Cerebellar cortex (tissue), 1 donor: ENCODE measurements around the gene BTRC.
"Not testable (repeated sequence)": the region's sequence is repeated elsewhere in the genome, so short reads cannot be mapped to it uniquely, and the experiment has no call there.

Experiments used
- DNase-seq: peaks from one replicate; pipeline ENCODE4 v3.0.0-alpha.2; 2015; ENCODE audit warnings: low spot score

The BTRC gene

GRCh38 chr10:101386659-101387259 is 32.8 kb downstream of the BTRC start:
- no peak for DNase-seq

DNA sequence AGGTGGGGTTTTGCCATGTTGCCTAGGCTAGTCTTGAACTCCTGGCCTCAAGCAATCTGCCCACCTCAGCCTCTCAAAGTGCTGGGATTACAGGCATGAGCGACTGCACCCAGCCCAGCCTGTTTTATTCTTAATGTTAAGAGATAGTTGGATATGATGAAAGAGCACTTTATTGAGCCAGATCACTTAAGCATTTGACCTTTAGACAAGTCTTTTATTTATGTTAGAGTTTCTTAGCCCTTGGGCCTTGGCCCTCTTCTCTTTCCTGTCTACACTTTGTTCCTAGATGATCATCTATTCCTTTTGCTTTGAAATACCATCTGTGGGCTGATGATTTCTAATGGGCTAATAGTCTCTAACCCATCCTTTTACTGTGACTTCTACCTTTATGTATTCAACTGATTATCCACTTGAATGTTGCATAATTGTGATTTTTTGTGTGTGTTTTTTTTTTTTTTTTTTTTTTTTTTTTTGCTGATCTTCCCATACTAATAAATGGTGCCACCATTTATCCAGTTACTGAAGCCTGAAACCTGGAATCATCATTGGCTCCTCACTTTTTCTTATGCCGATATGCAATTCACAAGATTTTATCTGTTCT is 34.8 kb downstream of the BTRC start:
- no peak for DNase-seq

GRCh38 chr10:101389532-101389931 is 35.6 kb downstream of the BTRC start:
- DNase-seq = not testable (repeated sequence)

- no peak for DNase-seq
Observed at GRCh38 chr10:101389986-101390531, 36.1 kb downstream of the BTRC start.

GRCh38 chr10:101393378-101393777 is 39.4 kb downstream of the BTRC start:
- DNase-seq = no peak

- no peak for DNase-seq
Observed at GRCh38 chr10:101394524-101395133, 40.7 kb downstream of the BTRC start.

DNA sequence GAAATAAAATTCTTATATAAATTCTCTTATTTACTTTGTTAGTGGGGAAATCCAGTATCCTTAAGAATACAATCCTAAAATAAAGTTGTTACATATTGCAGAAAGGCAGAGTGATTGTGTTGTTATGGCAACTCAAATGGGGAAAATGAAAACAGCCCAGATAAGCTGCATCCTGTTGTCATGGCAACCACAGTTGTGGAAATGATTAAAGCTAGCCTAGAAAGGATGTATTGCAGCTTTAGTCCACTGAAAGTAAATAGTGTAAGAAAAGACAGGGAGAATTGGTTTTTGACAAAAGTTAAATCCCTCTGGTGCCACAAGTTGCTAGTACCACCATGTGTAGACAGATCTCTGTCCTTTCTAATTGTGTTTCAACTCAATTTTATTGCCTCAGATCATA is 43.2 kb downstream of the BTRC start:
- DNase-seq = peak; percentile 28

- DNase-seq = no peak
Observed at GRCh38 chr10:101400585-101400984, 46.6 kb downstream of the BTRC start.

DNA sequence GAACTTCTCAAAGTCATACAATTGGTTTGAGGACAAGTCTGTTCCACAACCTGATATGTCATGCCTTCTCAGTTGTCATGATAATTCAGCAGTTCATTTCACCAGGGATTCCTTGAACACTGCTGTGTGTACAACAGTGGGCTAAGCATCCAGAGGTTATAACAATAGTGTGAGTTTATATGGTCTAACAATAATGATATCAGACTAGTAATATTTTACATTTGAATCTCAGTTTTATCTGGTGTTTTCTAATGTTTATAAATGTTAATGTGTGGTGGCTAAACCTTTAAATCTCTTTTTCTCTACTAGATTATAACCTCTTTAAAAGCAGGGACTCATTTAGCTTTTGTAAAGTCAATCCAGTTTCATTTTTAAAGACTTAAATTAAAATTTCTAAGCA is 48.7 kb downstream of the BTRC start:
- no peak for DNase-seq

DNA sequence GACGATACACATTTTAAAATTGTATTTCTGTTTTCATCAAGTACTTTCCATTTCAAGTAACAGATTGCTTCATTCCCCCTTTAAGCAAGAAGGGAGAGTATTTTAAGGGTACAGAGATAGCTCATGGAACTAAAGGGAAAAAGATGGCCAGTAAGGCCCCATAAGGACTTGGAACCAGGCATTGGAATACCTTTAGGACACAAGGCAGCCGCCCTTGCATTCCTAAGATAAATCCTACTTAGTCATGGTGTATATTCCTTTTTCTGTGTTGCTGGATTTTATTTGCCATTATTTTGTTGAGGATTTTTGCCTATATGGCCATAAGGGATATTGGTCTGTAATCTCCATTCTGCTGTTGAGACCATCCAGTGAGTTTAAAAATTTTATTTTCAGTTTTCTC is 49.2 kb downstream of the BTRC start:
- DNase-seq = no peak

DNA sequence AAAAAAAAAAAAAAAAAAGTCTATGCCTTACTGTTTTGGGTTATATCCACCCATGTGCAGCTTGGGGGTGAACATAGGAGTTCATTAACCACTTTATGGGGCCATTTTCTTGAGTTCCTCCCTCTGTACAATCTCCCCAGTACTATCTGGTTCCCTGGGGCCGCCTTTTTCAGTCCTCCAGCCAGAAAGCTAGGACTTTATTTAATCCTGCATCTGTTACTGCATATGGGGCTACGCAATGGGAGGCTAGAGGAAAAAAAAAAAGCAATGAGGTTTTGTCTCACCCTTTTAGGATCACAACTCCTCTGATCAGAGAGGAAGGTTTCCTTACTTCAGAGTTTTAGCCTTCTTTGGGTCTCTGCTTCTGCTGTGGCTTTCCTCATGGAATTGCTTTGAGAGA is 51.0 kb downstream of the BTRC start:
- peak; percentile 54 for DNase-seq

GRCh38 chr10:101411598-101411997 is 57.6 kb downstream of the BTRC start:
- no peak for DNase-seq

DNA sequence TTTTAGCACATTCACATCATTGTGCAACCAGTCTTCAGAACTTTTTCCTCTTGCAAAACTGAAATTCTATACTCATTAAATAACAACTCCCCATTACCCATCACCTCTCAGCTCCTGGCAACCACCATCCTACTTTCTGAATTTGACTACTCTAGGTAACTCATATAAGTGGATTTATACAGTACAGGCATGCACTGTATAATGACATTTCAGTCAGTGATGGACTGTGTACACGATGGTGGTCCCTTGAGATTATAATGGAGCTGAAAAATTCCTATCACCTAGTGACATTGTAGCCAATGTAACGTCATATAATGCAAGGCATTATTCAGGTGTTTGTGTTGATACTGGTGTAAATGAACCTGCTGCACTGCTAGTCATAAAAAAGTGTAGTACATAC is 60.1 kb downstream of the BTRC start:
- DNase-seq = no peak

- no peak for DNase-seq
Observed at GRCh38 chr10:101415884-101416283, 61.9 kb downstream of the BTRC start.

GRCh38 chr10:101421967-101422366 is 68.0 kb downstream of the BTRC start:
- DNase-seq = not testable (repeated sequence)

GRCh38 chr10:101425535-101425934 is 71.6 kb downstream of the BTRC start:
- DNase-seq = no peak

GRCh38 chr10:101428036-101428435 is 74.1 kb downstream of the BTRC start:
- DNase-seq = no peak

DNA sequence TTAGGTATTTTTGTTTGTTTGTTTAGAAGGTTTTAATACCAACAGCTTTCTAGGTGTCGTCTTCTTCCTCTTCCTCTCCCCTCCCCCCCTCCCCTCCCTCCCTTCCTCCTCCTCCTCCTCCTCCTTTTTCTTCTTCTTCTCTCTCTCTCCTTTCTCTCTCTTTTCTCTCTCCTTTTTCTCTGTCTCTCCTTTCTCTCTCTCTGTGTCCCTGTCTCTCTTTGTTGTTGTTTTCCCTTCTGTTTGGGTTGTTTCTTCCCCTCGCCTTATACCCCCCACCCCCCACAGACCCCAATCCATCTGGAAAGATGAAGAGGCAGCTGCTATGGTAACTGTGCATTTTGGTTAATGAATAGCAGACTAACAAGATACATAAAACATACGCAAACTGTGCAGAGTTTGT is 75.5 kb downstream of the BTRC start:
- no peak for DNase-seq

- DNase-seq = no peak
Observed at GRCh38 chr10:101436302-101436701, 82.3 kb downstream of the BTRC start.

GRCh38 chr10:101438881-101439391 is 85.0 kb downstream of the BTRC start:
- no peak for DNase-seq

DNA sequence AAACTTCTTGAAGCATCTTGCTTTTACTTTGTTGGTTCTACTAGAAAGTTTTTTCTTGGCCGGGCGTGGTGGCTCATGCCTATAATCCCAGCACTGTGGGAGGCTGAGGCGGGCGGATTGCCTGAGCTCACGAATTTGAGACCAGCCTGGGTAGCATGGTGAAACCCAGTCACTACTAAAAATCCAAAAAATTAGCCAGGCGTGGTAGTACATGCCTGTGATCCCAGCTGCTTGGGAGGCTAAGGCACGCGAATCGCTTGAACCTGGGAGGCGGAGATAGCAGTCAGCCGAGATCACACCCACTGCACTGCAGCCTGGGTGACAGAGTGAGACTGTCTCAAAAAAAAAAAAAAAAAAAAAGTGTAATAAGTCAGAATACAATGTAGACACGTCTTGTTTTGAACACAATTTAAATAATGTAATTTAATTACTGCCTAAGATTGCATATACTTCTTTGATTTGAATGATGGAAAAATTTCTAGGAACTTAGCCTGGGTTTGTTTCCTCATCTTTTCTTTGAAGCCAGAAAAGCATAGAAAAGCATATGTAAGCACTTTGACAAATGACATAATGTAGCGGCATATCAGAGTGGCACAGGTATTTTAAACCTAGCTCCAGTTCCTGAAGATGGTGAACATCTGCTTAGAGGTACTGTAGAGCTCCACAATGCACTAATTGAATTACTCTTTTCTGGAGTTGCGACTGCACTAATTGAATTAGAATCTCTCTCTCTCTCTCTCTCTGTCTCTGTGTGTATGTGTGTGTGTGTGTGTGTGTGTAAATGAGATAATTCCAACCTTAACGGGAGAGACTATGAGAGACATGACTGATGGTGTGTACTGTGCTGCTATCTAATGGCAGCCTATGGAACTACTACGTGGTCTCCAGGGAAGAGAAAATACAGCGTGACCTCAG is 87.8 kb downstream of the BTRC start:
- DNase-seq = peak; percentile 80

DNA sequence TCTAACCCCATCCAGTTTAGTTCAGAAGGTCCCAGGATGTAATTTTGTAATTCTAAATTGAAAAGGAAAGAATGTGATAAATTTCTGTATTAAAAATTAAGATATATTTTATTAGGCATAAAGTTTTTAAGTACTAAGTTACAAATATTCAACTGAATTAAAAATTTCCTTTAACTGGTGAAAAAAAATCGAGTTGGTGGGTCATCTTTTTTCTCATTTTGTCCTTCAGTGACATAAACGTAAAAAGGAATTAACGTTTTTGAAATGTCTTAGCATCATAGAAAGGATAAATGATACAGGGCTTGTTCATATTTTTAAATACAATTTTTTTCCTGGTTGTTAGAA is 88.5 kb downstream of the BTRC start:
- no peak for DNase-seq
